GM21447 (cell line): Measurements from ENCODE around the gene SDHAF4.
"Not testable (repeated sequence)": the region's sequence is repeated elsewhere in the genome, so short reads cannot be mapped to it uniquely, and the experiment has no call there.

Experiments
- ATAC-seq: cut with Tn5 transposase; IDR thresholded peaks from one replicate; pipeline ENCODE4 v1.9.1; 2021; ENCODE audit not compliant: unreplicated experiment

The SDHAF4 gene

DNA sequence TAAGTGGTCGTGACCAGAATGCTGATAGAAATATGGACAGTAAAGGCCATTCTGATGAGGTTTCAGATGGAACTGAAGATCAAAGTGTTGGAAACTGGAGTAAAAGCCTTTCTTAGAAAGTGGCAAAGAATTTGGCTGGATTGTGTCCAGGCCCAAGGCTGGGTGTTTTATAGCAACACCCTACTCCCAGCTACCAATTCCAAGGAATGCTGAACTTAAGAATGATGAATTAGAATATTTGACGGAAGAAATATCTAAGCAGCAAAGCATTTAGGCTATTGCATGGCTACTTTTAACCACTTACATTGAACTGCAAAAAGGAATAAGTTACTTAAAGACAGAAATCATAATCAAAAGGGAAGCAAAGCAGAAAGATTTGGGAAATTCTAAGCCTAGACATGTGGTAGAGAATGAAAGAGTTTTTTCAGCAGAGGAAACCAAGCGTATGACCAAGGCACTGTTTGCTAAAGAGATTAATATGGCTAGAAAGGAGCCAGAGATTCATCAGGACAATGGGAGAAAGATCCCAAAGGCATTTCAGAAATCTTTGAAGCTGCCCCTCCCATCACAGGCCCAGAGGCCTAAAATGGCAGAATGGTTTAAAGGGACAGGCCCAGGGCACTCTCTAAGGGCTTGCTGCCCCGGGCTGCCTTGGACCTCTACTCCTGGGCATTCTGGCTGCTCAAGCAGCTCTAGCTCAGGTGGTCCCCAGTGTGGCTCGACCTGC, 25.8 kb downstream of the SDHAF4 start:
- ATAC-seq, result no peak

DNA sequence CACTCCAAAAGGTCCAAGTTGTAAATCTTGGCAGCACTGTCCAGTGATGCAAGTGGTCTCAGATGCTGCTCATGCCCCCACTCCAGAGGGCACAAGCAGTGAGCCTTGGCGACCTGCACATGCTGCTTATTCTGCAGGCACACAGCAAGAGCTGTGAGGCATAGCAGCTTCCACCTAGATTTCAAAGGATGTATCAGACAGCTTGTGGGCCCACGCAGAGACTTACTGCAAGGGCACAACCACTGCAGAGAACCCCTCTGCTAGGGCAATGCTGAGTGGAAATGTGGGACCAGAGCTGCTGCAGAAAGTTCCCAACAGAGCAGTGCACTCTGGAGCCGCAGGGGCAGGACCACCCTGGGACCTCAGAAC, 26.4 kb downstream of the SDHAF4 start:
- no peak for ATAC-seq

DNA sequence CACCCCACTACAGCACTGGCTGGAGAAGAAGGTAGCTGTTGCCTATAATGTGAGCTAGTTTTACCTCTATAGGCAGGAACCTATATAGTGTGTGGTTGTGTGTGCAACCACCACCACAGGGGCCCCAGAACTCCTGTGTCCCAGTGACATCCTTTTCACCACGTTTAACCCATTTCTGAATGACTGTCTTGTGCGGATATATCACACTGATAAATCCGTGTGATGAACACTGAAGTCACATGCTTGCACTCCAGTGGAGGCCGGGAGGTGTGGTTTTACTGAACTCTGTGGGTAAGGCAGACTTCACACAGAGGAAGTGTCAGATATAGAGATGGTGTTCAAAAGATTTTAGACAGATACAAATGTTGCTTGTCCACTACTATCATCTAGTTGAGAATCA, 32.5 kb downstream of the SDHAF4 start:
- no peak for ATAC-seq

- no peak for ATAC-seq
Measured at GRCh38 chr6:70601014-70601413, 34.3 kb downstream of the SDHAF4 start.

GRCh38 chr6:70604254-70604653, 37.5 kb downstream of the SDHAF4 start:
- no peak for ATAC-seq

DNA sequence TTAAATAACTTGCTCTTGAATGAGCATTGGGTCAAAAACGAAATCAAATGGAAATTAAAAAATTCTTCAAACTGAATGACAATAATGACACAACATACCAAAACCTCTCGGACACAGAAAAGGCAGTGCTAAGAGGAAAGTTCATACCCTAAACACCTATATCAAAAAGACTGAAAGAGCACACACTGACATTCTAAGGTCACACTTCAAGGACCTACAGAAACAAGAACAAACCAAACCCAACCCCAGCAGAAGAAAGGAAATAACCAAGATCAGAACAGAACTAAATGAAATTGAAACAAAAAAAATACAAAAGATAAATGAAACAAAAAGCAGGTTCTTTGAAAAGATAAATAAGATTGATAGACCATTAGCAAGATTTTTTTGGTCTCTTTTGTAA, 40.6 kb downstream of the SDHAF4 start:
- not testable (repeated sequence) for ATAC-seq

- not testable (repeated sequence) for ATAC-seq
Measured at GRCh38 chr6:70609181-70609580, 42.5 kb downstream of the SDHAF4 start.

GRCh38 chr6:70616728-70617260, 50.1 kb downstream of the SDHAF4 start:
- no peak for ATAC-seq

DNA sequence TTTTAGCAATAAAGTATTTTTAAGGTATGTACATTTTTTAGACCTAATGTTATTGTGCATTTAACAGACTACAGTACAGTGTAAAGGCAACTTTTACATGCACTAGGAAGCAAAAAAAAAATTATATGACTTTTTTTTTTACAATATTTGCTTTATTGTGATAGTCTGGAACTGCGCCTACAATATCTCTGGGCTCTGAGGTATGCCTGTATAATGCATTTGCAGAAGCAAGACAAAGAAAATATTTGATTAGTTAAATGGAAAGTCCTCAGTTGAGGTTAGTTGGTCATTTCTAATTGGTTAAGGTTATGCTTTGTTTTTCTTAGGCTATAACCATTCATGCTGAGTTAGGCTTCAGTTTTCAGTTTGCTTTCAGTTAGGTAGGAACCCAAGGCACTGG, 54.0 kb downstream of the SDHAF4 start:
- no peak for ATAC-seq

GRCh38 chr6:70622461-70622860, 55.7 kb downstream of the SDHAF4 start:
- no peak for ATAC-seq

DNA sequence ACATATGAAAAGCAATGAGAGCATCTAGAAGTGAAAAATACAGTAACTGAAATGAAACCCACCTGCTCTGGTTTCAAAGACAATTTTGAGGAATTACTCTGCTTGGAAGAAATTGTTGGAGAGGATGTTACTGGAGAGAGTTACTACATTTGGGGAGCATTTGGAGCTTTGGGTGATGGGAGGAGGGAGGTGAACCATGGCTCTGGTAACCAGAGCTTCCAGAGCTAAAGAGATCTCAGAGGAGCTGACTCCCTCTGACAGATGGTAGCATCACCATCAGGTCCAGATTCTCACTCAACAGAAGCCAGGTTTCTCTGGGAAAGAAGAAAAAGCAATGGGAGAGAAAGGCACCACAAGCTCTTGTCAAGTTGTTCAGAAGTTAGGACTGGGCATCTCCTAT, 58.7 kb downstream of the SDHAF4 start:
- no peak for ATAC-seq

DNA sequence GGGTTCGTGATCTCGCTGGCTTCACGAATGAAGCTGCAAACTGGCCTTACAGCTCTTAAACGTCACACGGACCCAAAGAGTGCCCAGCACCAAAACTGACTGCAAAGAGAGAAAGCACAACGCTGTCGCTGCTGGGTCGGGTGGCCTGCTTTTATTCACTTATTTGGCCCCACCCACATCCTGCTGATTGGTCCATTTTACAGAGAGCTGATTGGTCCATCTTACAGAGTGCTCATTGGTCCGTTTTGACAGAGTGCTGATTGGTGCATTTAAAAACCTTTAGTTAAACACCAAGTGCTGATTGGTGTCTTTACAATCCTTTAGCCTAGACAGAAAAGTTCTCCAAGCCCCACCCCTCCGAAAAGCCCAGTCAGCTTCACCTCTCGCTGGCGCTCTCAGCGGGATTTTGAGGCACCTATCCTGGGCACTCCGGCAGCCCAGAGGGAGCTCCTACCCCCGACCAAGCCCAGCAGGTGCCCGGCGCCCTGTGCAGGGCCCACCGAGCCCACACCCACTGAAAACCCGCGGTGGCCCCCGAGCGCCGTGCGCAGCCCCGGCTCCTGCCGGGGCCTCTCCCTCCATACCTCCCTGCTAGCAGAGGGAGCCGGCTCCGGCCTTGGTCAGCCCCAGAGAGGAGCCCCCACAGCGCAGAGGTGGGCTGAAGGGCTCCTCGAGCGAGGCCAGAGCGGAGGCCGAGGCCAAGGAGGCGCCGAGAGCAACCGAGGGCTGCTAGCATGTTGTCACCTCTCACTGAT, 60.9 kb downstream of the SDHAF4 start:
- no peak for ATAC-seq

DNA sequence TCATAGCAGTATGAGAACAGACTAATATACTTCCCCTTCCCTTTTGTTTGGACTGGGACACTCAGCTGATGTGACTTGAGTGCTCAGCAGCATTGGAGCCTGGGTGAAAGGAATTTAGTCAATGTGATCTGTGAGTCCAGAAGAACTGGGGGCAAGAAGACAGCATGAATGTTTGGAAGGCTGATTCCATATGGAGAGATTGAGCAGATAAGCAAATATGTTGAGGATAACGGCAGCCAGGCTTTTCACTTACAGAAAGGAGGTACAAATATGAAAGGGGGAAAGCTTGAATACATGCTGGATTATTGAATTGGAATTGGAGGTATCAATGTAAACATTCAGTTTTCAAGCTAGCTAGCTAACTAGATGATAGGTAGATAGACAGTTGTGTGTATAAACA, 63.2 kb downstream of the SDHAF4 start:
- ATAC-seq, result no peak

- ATAC-seq, result no peak
Measured at GRCh38 chr6:70633870-70634269, 67.1 kb downstream of the SDHAF4 start.

DNA sequence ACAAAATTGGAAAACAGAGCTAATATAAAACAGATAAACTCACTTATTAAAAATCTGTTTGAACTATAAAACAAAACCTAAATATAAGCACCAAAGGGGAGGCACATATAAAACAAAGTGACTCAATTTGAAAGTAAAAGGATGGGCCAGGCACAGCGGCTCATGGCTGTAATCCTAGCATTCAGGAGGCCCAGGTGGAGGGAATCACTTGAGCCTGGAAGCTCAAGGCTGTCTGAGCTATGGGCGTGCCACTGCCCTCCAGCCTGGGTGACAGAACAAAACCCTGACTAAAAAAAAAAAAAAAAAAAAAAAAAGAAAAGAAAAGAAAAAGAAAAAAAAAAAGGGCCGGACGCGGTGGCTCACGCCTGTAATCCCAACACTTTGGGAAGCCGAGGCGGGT, 69.9 kb downstream of the SDHAF4 start:
- no peak for ATAC-seq

DNA sequence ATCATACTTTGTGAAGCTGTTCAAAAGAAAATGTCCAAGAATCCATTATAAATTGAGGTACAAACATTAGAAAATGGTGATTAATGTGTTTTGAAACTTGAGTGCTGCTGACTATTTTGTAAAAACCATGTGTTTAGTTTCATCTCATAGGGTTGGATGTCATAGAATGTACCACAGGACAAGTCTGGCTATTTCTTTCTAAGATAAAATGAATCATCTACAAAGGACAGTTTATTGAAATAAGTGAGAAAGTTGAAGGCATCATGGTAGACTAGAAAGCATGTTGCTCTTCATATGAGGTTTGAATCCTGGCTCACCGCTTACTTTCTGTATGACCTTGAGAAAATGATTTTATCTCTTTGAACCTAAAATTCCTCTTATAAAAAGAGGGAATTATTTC, 71.7 kb downstream of the SDHAF4 start:
- no peak for ATAC-seq
